Activated CD4-positive, alpha-beta T cell treated with anti-CD3 and anti-CD28 coated beads, Interleukin-2, Interleukin-6, amounts not matched to agents 100 ng/mL and 50 ng/mL, durations not matched to agents 16 hours and 8 hours (primary cell): Measurements from ENCODE around the gene KCNS3.
A peak's percentile ranks its signal among the peaks of the same experiment; 100 is the strongest.

ENCODE experiments used
- DNase-seq: peaks from one replicate; pipeline ENCODE4 v3.0.0-alpha.2; 2020

KCNS3 gene, protein sequence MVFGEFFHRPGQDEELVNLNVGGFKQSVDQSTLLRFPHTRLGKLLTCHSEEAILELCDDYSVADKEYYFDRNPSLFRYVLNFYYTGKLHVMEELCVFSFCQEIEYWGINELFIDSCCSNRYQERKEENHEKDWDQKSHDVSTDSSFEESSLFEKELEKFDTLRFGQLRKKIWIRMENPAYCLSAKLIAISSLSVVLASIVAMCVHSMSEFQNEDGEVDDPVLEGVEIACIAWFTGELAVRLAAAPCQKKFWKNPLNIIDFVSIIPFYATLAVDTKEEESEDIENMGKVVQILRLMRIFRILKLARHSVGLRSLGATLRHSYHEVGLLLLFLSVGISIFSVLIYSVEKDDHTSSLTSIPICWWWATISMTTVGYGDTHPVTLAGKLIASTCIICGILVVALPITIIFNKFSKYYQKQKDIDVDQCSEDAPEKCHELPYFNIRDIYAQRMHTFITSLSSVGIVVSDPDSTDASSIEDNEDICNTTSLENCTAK

GRCh38 chr2:17878281-17879136 is at the start of gene KCNS3:
Gene KCNS3 (plus strand): TSS chr2:17878667. CDS start chr2:17931009, 52,342 bp downstream.
- DNase-seq, result peak; percentile 4

- DNase-seq, result peak; percentile 57
Observed at GRCh38 chr2:17830053-17831034, 48.1 kb upstream of the KCNS3 start.

GRCh38 chr2:17835516-17835915 is 43.0 kb upstream of the KCNS3 start:
- no peak for DNase-seq

- no peak for DNase-seq
Observed at GRCh38 chr2:17839959-17840358, 38.5 kb upstream of the KCNS3 start.

DNA sequence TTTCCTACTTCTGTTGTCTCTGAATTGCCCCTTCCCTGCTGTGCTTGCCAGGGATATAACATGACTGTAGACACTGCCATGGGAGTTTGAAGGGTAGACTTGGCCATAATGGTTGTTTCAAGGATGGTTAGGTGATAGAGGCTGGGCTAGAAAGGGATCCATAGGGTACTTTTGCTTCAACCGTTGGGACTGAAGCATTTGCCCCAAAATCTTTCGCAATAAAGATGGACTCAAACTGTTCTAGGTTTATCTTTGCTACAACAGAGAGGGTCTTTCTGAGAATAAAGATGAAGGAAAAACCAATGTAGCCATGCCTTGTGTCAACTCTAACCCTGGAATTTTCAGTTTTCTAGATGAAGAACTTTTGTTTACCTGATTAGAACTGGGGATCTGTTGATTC is 35.0 kb upstream of the KCNS3 start:
- DNase-seq, result no peak

- no peak for DNase-seq
Observed at GRCh38 chr2:17845806-17846205, 32.7 kb upstream of the KCNS3 start.

DNA sequence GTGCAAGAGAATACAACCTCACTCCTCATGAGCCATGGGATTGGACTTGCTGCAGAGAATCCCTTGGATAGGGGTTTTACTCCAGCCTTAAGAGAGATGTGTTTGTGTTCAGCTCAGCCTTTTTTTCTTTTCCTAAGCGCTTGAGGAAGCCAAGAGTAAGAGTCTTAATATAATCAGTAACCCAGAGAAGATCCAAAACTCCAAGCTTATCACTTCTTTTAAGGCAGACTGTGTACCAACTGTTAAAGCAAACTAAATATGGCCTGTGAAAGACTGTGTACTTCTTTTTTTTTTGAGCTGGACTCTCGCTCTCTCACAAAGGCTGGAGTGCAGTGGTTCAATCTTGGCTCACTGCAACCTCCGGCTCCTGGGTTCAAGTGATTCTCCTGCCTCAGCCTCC is 31.8 kb upstream of the KCNS3 start:
- no peak for DNase-seq

DNA sequence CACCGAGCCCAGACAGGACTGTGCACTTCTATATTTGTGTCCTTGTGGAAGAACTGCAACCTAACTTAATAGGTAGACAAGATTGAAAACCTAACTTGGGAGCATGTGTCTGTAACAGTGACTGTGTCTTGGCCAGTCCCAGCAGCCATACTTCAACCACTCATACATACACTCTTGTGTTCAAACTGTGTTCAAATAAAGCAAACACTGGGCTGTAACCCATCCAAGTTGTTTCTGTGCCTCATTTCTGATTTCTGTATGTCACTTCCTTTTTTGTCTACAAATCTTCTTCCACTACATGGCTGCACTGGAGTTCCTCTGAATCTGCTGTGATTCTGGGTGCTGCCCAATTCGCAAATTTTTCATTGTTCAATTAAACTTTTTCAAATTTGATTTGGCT is 31.2 kb upstream of the KCNS3 start:
- DNase-seq, result no peak

- no peak for DNase-seq
Observed at GRCh38 chr2:17849275-17849674, 29.2 kb upstream of the KCNS3 start.

- DNase-seq, result no peak
Observed at GRCh38 chr2:17850151-17850550, 28.3 kb upstream of the KCNS3 start.

GRCh38 chr2:17851731-17852585 is 26.5 kb upstream of the KCNS3 start:
- peak; percentile 61 for DNase-seq

GRCh38 chr2:17853799-17854198 is 24.7 kb upstream of the KCNS3 start:
- DNase-seq, result no peak

- DNase-seq, result no peak
Observed at GRCh38 chr2:17857021-17857420, 21.4 kb upstream of the KCNS3 start.

DNA sequence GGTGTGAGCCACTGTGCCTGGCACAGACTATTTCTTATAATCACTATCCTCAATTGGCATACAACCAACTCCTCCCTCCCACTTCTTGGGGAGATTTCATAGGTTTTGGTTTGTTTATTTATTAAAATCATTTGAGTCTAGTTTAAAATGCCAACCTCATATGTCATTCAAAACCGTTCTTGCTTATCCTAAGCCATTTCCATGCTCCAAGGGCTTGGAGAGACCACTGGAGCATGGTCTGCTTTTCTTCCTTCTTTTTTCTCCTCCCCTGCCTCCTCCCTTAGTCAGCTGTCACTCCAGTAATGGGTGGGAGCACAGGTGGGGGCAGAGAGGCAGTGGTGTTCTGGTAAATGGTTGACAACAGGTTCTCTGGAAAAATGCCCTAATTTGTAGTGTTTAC is 20.4 kb upstream of the KCNS3 start:
- DNase-seq, result no peak

GRCh38 chr2:17863539-17863938 is 14.9 kb upstream of the KCNS3 start:
- DNase-seq, result no peak

DNA sequence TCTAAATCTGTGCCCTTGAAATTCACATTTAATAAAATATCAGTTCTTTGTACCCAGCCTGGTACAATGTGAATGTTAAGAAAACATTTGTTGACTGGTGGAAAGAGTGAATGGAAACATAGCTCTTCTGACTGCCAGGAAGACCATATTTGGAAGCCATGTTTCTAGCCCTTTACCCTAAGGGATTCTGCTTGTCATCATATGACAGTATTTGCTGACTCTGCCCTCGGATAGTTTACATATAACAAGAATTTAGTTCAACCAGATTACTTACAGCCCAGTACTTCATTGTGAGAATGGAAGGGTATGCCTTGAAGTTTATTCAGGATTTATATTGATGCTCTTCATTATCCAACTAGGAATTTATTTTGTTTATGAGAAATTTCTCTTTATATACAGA is 13.8 kb upstream of the KCNS3 start:
- DNase-seq, result no peak

DNA sequence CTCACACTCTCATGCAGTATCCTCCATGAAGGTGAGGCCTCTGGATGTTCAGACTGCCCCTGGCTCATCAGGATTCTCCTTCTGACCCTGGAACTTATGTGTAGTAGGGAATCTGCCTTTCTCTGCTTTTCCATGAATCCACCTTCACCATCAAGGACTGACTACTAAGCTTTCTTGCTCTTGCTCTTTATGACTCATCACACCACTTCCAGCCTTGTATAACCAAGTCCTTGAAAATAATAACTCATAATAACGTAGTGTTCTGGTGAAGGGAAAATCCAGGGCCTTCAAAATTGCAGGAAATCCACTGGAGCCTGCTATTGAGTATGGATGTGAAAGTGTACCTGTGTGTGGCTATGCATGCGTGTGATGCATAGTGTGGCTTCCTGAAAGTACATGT is 11.3 kb upstream of the KCNS3 start:
- no peak for DNase-seq

DNA sequence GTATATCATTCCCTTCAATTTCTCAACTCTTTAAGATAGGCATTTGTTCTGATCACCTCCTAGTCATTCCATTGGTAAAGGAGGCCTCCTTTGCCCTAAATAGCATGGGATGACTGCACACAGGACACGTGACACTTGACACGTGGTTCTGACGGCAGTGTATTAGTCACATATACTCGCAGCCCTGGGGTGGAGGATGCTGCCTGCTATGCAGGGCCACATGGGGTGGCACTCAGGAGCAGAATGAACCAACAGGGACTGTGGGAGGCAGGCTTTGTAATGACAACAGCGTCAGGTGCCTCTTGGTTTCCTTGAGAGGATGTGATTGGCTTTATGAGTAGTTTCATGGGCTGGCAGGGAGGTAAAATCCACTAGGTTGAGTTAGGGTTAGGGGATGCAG is 9.3 kb upstream of the KCNS3 start:
- peak; percentile 31 for DNase-seq

GRCh38 chr2:17871639-17872038 is 6.8 kb upstream of the KCNS3 start:
- DNase-seq, result no peak

- DNase-seq, result no peak
Observed at GRCh38 chr2:17873021-17873420, 5.4 kb upstream of the KCNS3 start.

DNA sequence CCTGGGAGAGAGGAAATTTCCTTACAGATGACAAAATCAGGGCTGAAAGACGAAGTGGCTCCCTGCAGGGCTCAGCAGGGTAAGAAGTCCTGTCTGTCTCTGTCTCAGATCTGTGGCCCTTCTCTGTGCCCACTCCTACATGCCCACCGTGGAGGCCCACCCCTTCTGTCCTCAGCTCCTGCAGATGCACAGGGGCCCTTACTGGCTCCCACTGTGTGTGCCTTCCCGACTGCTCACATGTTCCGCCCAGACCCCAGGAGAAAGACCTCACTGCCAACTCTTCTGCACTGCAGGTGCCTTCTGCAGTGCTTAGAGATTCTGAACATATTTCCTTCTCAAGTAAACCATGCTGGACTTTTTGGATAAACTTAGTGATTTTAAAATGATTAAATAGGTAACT is 1.9 kb upstream of the KCNS3 start:
- DNase-seq, result no peak

DNA sequence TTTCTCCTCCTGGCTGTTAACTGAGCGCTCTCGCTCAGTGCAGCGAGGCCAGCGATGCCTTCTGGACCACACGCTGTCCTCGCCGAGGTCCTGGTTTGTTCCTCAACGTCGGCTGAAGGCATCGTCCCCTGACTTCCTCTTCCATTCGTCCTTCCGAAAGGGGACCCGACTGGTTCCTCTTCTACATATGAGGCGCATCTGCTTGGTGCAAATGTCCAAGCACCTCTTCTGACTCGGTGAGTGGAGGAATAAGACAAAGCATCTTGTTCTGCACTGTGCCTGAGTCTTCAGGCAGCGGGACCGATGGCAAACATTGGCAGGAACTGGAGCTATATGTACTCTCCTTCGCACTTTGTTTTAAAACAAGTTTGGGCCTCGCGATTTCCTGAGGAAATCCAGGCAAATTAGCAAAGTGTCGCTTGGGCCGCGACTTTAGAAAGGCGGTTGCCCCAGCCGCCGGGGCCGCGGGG is 621 bp upstream of the KCNS3 start:
- DNase-seq, result no peak
